SIG-M5 treated with dmso at 0.1 percent for 504 hours (cell line): ENCODE data around the gene SPDYE2B.
"Not testable (repeated sequence)": the region's sequence is repeated elsewhere in the genome, so short reads cannot be mapped to it uniquely, and the experiment has no call there.

Experiments
- DNase-seq: peaks from one replicate; lab custom pipeline; 2025; ENCODE audit not compliant: unreplicated experiment; lab: John Stamatoyannopoulos, UW

Gene SPDYE2B

DNA sequence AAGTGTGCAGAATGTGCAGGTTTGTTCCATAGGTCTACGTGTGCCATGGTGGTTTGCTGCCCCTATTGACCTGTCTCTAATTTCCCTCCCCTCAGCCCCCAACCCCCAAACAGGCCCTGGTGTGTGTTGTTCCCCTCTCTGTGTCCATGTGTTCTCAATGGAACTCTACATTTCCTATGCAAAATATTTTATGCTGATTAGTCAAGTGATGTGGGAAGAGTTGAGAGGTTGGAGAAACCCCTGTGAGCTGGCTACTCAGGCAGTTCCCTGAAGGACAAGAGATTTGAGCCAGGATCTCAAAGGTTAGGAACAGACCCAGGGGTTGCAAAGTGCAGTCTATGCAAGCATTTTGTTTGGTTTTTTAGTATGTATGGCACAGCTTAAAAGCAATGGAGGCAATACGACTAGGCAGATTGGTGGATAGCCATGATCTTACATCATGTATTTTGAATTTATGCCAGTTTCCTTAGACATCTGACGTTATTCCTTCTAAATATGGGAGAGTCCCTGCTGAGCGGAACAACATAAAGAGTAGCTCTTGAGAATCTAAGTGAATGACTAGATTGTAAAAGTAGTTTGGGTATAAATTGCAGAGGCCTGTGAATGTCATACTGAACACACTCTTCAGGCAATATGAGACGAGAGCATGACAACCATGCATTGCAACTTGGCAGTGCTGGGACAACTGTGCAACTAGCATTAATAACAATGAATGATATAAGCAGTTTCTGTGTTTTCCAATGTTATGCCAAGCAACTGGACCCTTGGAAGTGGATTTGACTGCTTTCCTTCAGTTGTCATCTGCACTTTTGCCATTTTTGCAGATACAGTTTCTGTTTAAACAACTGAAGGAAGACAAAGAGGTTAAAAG lies 47.8 kb downstream of the SPDYE2B start:
- DNase-seq, result not testable (repeated sequence)

DNA sequence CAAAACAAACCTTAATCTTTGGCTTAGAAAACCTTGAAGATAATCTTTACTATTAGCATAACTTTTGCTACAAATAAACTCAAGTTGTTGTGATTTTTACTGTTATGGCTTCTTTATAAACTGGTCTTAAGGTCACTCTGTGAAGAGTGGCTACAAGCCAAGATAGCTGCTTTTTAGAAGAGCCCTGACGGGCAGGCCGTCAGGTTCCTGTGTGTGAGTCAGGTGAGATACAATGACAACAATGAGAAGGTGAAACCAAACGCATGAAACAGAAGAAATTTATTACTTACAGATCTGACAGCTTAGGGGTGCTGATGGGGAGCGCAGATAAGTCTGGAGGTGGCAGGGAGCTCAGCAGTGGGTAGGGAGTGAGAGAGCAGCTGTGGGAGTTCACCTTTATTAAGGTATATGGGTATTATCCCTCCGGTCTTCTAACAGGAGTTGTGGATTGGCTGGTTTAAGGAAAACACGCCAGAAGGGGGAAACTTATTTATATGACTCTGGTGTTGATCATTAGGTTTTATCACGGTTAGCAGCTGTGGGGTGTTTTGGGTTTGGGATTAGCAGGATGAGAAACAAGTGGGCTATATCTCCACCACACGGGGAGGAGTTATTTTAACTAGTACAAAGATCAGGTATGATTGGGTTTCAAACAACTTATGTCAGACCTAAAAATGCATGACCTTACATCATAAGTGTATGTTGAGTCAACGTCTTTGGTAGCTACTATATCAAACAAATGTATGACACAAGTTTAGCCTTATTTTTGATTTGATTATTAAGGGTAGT lies 49.0 kb downstream of the SPDYE2B start:
- DNase-seq, result not testable (repeated sequence)
